Measurements from ENCODE around the gene IFT27. TPM values are rescaled to one million over a fixed set of nuclear protein-coding genes. Genes with fewer than 3 reads are reported as not detected.

The IFT27 gene
- total and polyA plus RNA-seq, 4 donors, result 18.9 to 51.1 (median 26.4) TPM

- peaks cover 0 to 13% (median 5%) of the 10 kb centered on the region in 3 donors for H3K27me3 ChIP-seq (ENCODE audit: control insufficient read depth in 3 of 3, insufficient read depth in 3 of 3, low read length in 2 of 3)
- WGBS, 2 donors, result 79 to 93% methylated on average over 5 of the region's 5 CpGs
- no peak for ATAC-seq (ENCODE audit: insufficient read depth, low FRiP score)
Measured at GRCh38 chr22:36728505-36728904, 47.4 kb downstream of the IFT27 start.

GRCh38 chr22:36727927-36728488 is 47.9 kb downstream of the IFT27 start:
- WGBS, 2 donors, result 79 to 90% methylated on average over 8 of the region's 8 CpGs
- Histone ChIP-seq H3K4me1 (ENCODE audit: control insufficient read depth in 5 of 5, insufficient read depth in 5 of 5, low read length in 5 of 5) (no peaks in the 10 kb centered on the region), H3K27ac (ENCODE audit: low read depth in 1 of 2, low read length in 1 of 2) (no peak overlapping the region), H3K27me3 (ENCODE audit: control insufficient read depth in 3 of 3, insufficient read depth in 3 of 3, low read length in 2 of 3) (peaks cover 0 to 13% (median 5%) of the 10 kb centered on the region in 3 donors), H3K9ac (ENCODE audit: insufficient read depth in 1 of 2, low read length in 2 of 2) (no peak overlapping the region), H3K36me3 (ENCODE audit: control insufficient read depth in 4 of 4, insufficient read depth in 4 of 4, low read length in 4 of 4) (no peaks in the 10 kb centered on the region), H3K9me3 (ENCODE audit: control insufficient read depth in 4 of 4, insufficient read depth in 3 of 4, low read length in 3 of 4) (no peaks in the 10 kb centered on the region), H3K4me3 (no peak overlapping the region)
- no peak for ATAC-seq (ENCODE audit: insufficient read depth, low FRiP score)
- TF ChIP-seq CTCF (IDR thresholded peaks at IDR 0.05; ENCODE audit: control extremely low read depth, extremely low read depth), result no peak
- DNase-seq, result no peak

More at GRCh38 chr22:36728505-36728904, 47.4 kb downstream of the IFT27 start:
- no peak for TF ChIP-seq CTCF (IDR thresholded peaks at IDR 0.05; ENCODE audit: control extremely low read depth, extremely low read depth)
- Histone ChIP-seq H3K4me3 (no peak overlapping the region), H3K9me3 (ENCODE audit: control insufficient read depth in 4 of 4, insufficient read depth in 3 of 4, low read length in 3 of 4) (no peaks in the 10 kb centered on the region), H3K27ac (ENCODE audit: low read depth in 1 of 2, low read length in 1 of 2) (no peak overlapping the region), H3K4me1 (ENCODE audit: control insufficient read depth in 5 of 5, insufficient read depth in 5 of 5, low read length in 5 of 5) (no peaks in the 10 kb centered on the region), H3K36me3 (ENCODE audit: control insufficient read depth in 4 of 4, insufficient read depth in 4 of 4, low read length in 4 of 4) (no peaks in the 10 kb centered on the region), H3K9ac (ENCODE audit: insufficient read depth in 1 of 2, low read length in 2 of 2) (no peak overlapping the region)
- no peak for DNase-seq

- WGBS, 2 donors, result 84 to 90% methylated on average over 7 of the region's 7 CpGs
- no peak for ATAC-seq (ENCODE audit: insufficient read depth, low FRiP score)
Measured at GRCh38 chr22:36727110-36727509, 48.8 kb downstream of the IFT27 start.

More at GRCh38 chr22:36727110-36727509, 48.8 kb downstream of the IFT27 start:
- no peaks in the 10 kb centered on the region for H3K9me3 ChIP-seq (ENCODE audit: control insufficient read depth in 4 of 4, insufficient read depth in 3 of 4, low read length in 3 of 4)
- H3K4me1 ChIP-seq (ENCODE audit: control insufficient read depth in 5 of 5, insufficient read depth in 5 of 5, low read length in 5 of 5), result no peaks in the 10 kb centered on the region
- no peak for TF ChIP-seq CTCF (IDR thresholded peaks at IDR 0.05; ENCODE audit: control extremely low read depth, extremely low read depth)
- DNase-seq, result no peak
- no peak overlapping the region for H3K4me3 ChIP-seq
- no peak overlapping the region for H3K27ac ChIP-seq (ENCODE audit: low read depth in 1 of 2, low read length in 1 of 2)
- no peaks in the 10 kb centered on the region for H3K36me3 ChIP-seq (ENCODE audit: control insufficient read depth in 4 of 4, insufficient read depth in 4 of 4, low read length in 4 of 4)
- no peak overlapping the region for H3K9ac ChIP-seq (ENCODE audit: insufficient read depth in 1 of 2, low read length in 2 of 2)
- peaks cover 0 to 17% (median 5%) of the 10 kb centered on the region in 3 donors for H3K27me3 ChIP-seq (ENCODE audit: control insufficient read depth in 3 of 3, insufficient read depth in 3 of 3, low read length in 2 of 3)
